ENCODE measurements around the gene EHBP1L1.

GRCh38 chr11:65625628-65626342 lies 49.9 kb downstream of the EHBP1L1 start:
- TF ChIP-seq POLR2A (IDR thresholded peaks at IDR 0.05): no peak
- peak; percentile 49 to 63 (median 58) for TF ChIP-seq CTCF (IDR thresholded peaks at IDR 0.05)
